H1 (cell line): ENCODE data around the gene RBM44. TPM values are rescaled to one million over a fixed set of nuclear protein-coding genes. Genes with fewer than 3 reads are reported as not detected.

Experiments
- CTCF ChIA-PET: fragments of 300-600 bp; sonication (Branson Sonifier 250); formaldehyde crosslinking; loops from one replicate; lab custom pipeline; 2021; ENCODE audit not compliant: partially characterized antibody; lab: Charles Lee
- POLR2A ChIA-PET: fragments of 300-600 bp; sonication (Branson Sonifier 250); formaldehyde crosslinking; loops from one replicate; lab custom pipeline; 2021; ENCODE audit warnings: inconsistent platforms; ENCODE audit not compliant: partially characterized antibody; lab: Charles Lee
- DNase-seq, 2 experiments: peaks; one replicate each; pipeline versions ENCODE4 v3.0.0 to v3.0.0-alpha.2; 2010 to 2022; ENCODE audit warnings: low spot score in 2 of 2, low read depth in 1 of 2, mixed read lengths in 1 of 2
- FAIRE-seq: peaks from 2 replicates; lab custom pipeline; 2011; peaks lifted over from hg19 to GRCh38; lab: Jason Lieb, UNC
- H2AFZ ChIP-seq: 2 replicates; pipeline ENCODE4 v1.8.1; 2012; ENCODE audit warnings: low read length, inconsistent platforms
- H2AK5ac ChIP-seq: 2 replicates; pipeline ENCODE4 v1.6.1; 2013; ENCODE audit warnings: low read depth, low read length
- H2BK120ac ChIP-seq: replicated peaks from 2 replicates; pipeline ENCODE3; 2013; ENCODE audit warnings: low read depth, low read length, inconsistent platforms
- H2BK12ac ChIP-seq: 2 replicates; pipeline ENCODE4 v1.6.1; 2013; ENCODE audit warnings: low read depth, low read length
- H2BK15ac ChIP-seq: 2 replicates; pipeline ENCODE4 v1.6.1; 2013; ENCODE audit warnings: low read length
- H2BK20ac ChIP-seq: 2 replicates; pipeline ENCODE4 v1.6.1; 2013; ENCODE audit warnings: low read length
- H2BK5ac ChIP-seq: 2 replicates; pipeline ENCODE4 v1.6.1; 2013; ENCODE audit warnings: low read depth, low read length
- H3K14ac ChIP-seq: 2 replicates; pipeline ENCODE4 v1.6.1; 2013; ENCODE audit warnings: inconsistent platforms; ENCODE audit not compliant: insufficient read length
- H3K18ac ChIP-seq: 2 replicates; pipeline ENCODE4 v1.6.1; 2013; ENCODE audit warnings: low read length; ENCODE audit errors: extremely low read depth
- H3K23ac ChIP-seq: 2 replicates; pipeline ENCODE4 v1.6.1; 2013; ENCODE audit warnings: inconsistent platforms; ENCODE audit not compliant: insufficient read length
- H3K23me2 ChIP-seq: 2 replicates; pipeline ENCODE4 v1.6.1; 2013; ENCODE audit warnings: low read depth, low read length
- H3K27ac ChIP-seq: 2 replicates; pipeline ENCODE4 v1.6.1; 2011; ENCODE audit warnings: low read depth, low read length, inconsistent platforms
- H3K27me3 ChIP-seq, 4 experiments: replicated peaks in 1 of 4; 1 replicate in 1 of 4; 2 replicates in 3 of 4; pipeline versions ENCODE4 v1.6.1 to v1.8.1; 2011 to 2013; ENCODE audit warnings: low read length in 3 of 4, mild to moderate bottlenecking in 3 of 4, inconsistent platforms in 2 of 4, mixed read lengths in 2 of 4, moderate library complexity in 1 of 4; ENCODE audit not compliant: control insufficient read depth in 3 of 4, insufficient read depth in 3 of 4; ENCODE audit errors: extremely low read depth in 1 of 4
- H3K36me3 ChIP-seq, 4 experiments: 2 replicates each; pipeline versions ENCODE4 v1.6.1 to v1.8.1; 2011 to 2013; ENCODE audit warnings: mild to moderate bottlenecking in 4 of 4, low read length in 3 of 4, moderate library complexity in 2 of 4, control low read depth in 1 of 4, inconsistent platforms in 1 of 4; ENCODE audit not compliant: insufficient read depth in 4 of 4, control insufficient read depth in 2 of 4
- H3K4ac ChIP-seq: replicated peaks from 2 replicates; pipeline ENCODE3; 2013; ENCODE audit warnings: low read length, low read depth, mixed read lengths, inconsistent platforms; ENCODE audit not compliant: insufficient read length
- H3K4me1 ChIP-seq, 4 experiments: replicated peaks in 1 of 4; 1 replicate in 1 of 4; 2 replicates in 3 of 4; pipeline versions ENCODE4 v1.6.1 to v1.8.1; 2011 to 2013; ENCODE audit warnings: low read length in 3 of 4, inconsistent platforms in 2 of 4, mixed read lengths in 1 of 4; ENCODE audit not compliant: insufficient read depth in 4 of 4, control insufficient read depth in 3 of 4
- H3K4me2 ChIP-seq, 2 experiments: 2 replicates each; pipeline versions ENCODE4 v1.6.1 to v1.8.1; 2011 to 2013; ENCODE audit warnings: low read depth in 2 of 2, low read length in 2 of 2, control low read depth in 1 of 2, inconsistent platforms in 1 of 2, mild to moderate bottlenecking in 1 of 2; ENCODE audit not compliant: insufficient read depth in 1 of 2
- H3K4me3 ChIP-seq, 4 experiments: fragments of 200-600, 300-600 bp in 1 of 4; sonication (generic), shearing (Covaris generic), sonication (Bioruptor Twin) in 1 of 4; 2 replicates each; pipeline versions ENCODE4 v1.5.1 to v1.8.1; 2011 to 2016; ENCODE audit warnings: low read length in 4 of 4, low read depth in 3 of 4, control low read depth in 2 of 4, inconsistent platforms in 2 of 4, mild to moderate bottlenecking in 2 of 4, mixed read lengths in 1 of 4, moderate library complexity in 1 of 4; ENCODE audit not compliant: insufficient read depth in 2 of 4; ENCODE audit errors: extremely low read depth in 1 of 4
- H3K56ac ChIP-seq: replicated peaks from 2 replicates; pipeline ENCODE3; 2013; ENCODE audit warnings: low read depth, mild to moderate bottlenecking, mixed read lengths, low read length, inconsistent platforms; ENCODE audit not compliant: insufficient read length
- H3K79me1 ChIP-seq: 2 replicates; pipeline ENCODE4 v1.6.1; 2013; ENCODE audit warnings: low read depth, low read length, control low read depth
- H3K79me2 ChIP-seq, 2 experiments: 2 replicates each; pipeline versions ENCODE4 v1.6.1 to v1.8.1; 2012 to 2013; ENCODE audit warnings: low read length in 2 of 2, mild to moderate bottlenecking in 2 of 2, inconsistent platforms in 1 of 2; ENCODE audit not compliant: insufficient read depth in 2 of 2, control insufficient read depth in 1 of 2
- H3K9ac ChIP-seq, 4 experiments: replicated peaks in 1 of 4; 1 replicate in 1 of 4; 2 replicates in 3 of 4; pipeline versions ENCODE4 v1.6.1 to v1.8.1; 2011 to 2013; ENCODE audit warnings: low read depth in 3 of 4, low read length in 3 of 4, control low read depth in 2 of 4, mild to moderate bottlenecking in 2 of 4, moderate library complexity in 2 of 4, inconsistent platforms in 1 of 4; ENCODE audit errors: extremely low read depth in 1 of 4
- H3K9me3 ChIP-seq, 2 experiments: 2 replicates each; pipeline versions ENCODE4 v1.6.1 to v1.8.1; 2012 to 2013; ENCODE audit warnings: mild to moderate bottlenecking in 2 of 2, moderate library complexity in 2 of 2, control low read depth in 1 of 2, inconsistent platforms in 1 of 2, low read depth in 1 of 2, low read length in 1 of 2, mixed read lengths in 1 of 2; ENCODE audit not compliant: insufficient read depth in 2 of 2
- H4K20me1 ChIP-seq, 2 experiments: replicated peaks in 1 of 2; 2 replicates each; pipeline versions ENCODE3 to v1.8.1; 2011 to 2013; ENCODE audit warnings: inconsistent platforms in 2 of 2, low read length in 2 of 2, mild to moderate bottlenecking in 1 of 2; ENCODE audit not compliant: insufficient read depth in 2 of 2, control insufficient read depth in 1 of 2
- H4K5ac ChIP-seq: 2 replicates; pipeline ENCODE4 v1.6.1; 2013; ENCODE audit warnings: low read length, low read depth, mixed read lengths, inconsistent platforms; ENCODE audit not compliant: insufficient read length
- H4K8ac ChIP-seq: 2 replicates; pipeline ENCODE4 v1.8.0; 2013; ENCODE audit warnings: mild to moderate bottlenecking, moderate library complexity, low read length, inconsistent platforms; ENCODE audit not compliant: insufficient read depth; ENCODE audit errors: extremely low read depth
- H4K91ac ChIP-seq: replicated peaks from 2 replicates; pipeline ENCODE3; 2013; ENCODE audit warnings: low read length, mixed read lengths, inconsistent platforms; ENCODE audit not compliant: insufficient read length
- BACH1 ChIP-seq: IDR thresholded peaks from 2 replicates; pipeline ENCODE4 v1.6.1; 2012; ENCODE audit warnings: low read length, improper control_type of control experiment
- CBX8 ChIP-seq: fragments of 300-800, 300-1000 bp; sonication (generic); IDR thresholded peaks from 2 replicates; pipeline ENCODE4 v1.7.1; 2016; ENCODE audit warnings: low read depth, low read length, borderline replicate concordance
- CHD1 ChIP-seq: IDR thresholded peaks from 2 replicates; pipeline ENCODE4 v1.6.1; 2012; ENCODE audit warnings: low read depth, low read length, improper control_type of control experiment
- CHD2 ChIP-seq: IDR thresholded peaks from 2 replicates; pipeline ENCODE4 v1.6.1; 2012; ENCODE audit warnings: low read length, improper control_type of control experiment
- EP300 ChIP-seq, 2 experiments: IDR thresholded peaks; 1 replicate in 1 of 2; 2 replicates in 1 of 2; pipeline ENCODE4 v1.6.1; 2011 to 2012; ENCODE audit warnings: low read depth in 2 of 2, low read length in 2 of 2, mild to moderate bottlenecking in 2 of 2, borderline replicate concordance in 1 of 2, inconsistent platforms in 1 of 2, moderate library complexity in 1 of 2
- JUN ChIP-seq: IDR thresholded peaks from 2 replicates; pipeline ENCODE4 v1.6.1; 2011; ENCODE audit warnings: low read depth, mild to moderate bottlenecking, improper control_type of control experiment, low read length
- KDM4A ChIP-seq: IDR thresholded peaks from one replicate; pipeline ENCODE4 v1.7.1; 2012; ENCODE audit warnings: low read depth, mild to moderate bottlenecking, moderate library complexity, low read length, inconsistent platforms; ENCODE audit not compliant: severe bottlenecking
- KDM5A ChIP-seq: fragments of 200-600 bp; IDR thresholded peaks from 2 replicates; pipeline ENCODE4 v1.7.1; 2012; ENCODE audit warnings: mild to moderate bottlenecking, low read length, inconsistent platforms, mixed read lengths
- RBBP5 ChIP-seq: IDR thresholded peaks from 2 replicates; pipeline ENCODE4 v1.7.1; 2012; ENCODE audit warnings: low read depth, mild to moderate bottlenecking, inconsistent platforms, low read length, moderate library complexity, borderline replicate concordance
- SP4 ChIP-seq: IDR thresholded peaks from 2 replicates; pipeline ENCODE4 v1.6.1; 2012; ENCODE audit warnings: low read length, inconsistent platforms
- WGBS, 2 experiments: shearing (Covaris generic) in 1 of 2; methylation state at CpG; one replicate each; pipeline versions ENCODE4 v1.1.6 to v1.1.7; 2013 to 2015; ENCODE audit warnings: low lambda C conversion rate in 2 of 2, mixed read lengths in 2 of 2, inconsistent platforms in 1 of 2, low coverage in 1 of 2, missing lambda C conversion rate in 1 of 2; ENCODE audit not compliant: insufficient replicate concordance in 2 of 2, insufficient coverage in 1 of 2, insufficient read length in 1 of 2; ENCODE audit errors: extremely low coverage in 1 of 2, missing lambda C conversion rate in 1 of 2; 5-methylcytosine and 5-hydroxymethylcytosine counted together
- polyA plus RNA-seq, 7 experiments: library from polyadenylated mRNA; depleted of rRNA in 3 of 7; stranded (reverse) in 5 of 7; unstranded in 2 of 7; fragments of >200 nt in 5 of 7; fragments of 200-250 nt in 2 of 7; gene quantifications; 1 replicate in 5 of 7; 2 replicates in 1 of 7; 4 replicates in 1 of 7; pipeline versions ENCODE4 v1.2.1 to v1.2.3, GENCODE V29; 2011 to 2013; ENCODE audit warnings: missing spikeins in 2 of 7, mixed read lengths in 2 of 7
- total RNA-seq: library from RNA; stranded (reverse); fragmentation: NEBNext Ultra II Directional; extraction: Animal tissue kit (Norgen Biotek cat#: 25700); gene quantifications from 2 replicates; pipeline ENCODE4 v1.2.1, GENCODE V29; 2021
- TF ChIP-seq, protein P1 (sequence below): IDR thresholded peaks from 2 replicates; pipeline ENCODE4 v1.6.1; 2012; ENCODE audit warnings: low read length, inconsistent platforms
- TF ChIP-seq, protein P2 (sequence below): IDR thresholded peaks from 2 replicates; pipeline ENCODE4 v1.6.1; 2011; ENCODE audit warnings: low read length, improper control_type of control experiment

The RBM44 gene
- total and polyA plus RNA-seq, 2 of the 8 experiments (the other 6 are each of a cell fraction or from before 2014, with no cell fraction given), result 0.12 to 0.43 TPM

DNA sequence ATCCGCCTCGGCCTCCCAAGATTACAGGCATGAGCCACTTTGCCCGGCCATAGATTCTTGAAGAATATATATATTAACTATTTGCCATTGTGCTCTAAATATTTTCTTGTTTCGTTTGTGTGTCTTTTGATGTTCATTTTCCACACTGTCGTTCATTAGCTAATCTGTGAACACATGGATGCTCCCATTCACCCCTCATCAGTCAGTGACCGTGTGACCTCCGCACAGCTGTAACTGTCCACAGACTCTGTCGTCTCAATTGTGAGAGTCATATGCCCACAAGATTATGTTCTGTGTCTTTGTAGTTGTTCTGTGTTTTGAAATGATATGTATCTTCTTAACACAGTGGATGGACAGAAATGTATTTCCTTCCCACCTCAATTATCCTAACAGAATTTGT, 90.4 kb downstream of the RBM44 start:
- H3K27me3 ChIP-seq, result no peaks in the 10 kb centered on the region
- no peak overlapping the region for H3K9ac ChIP-seq
- H3K36me3 ChIP-seq, result no peaks in the 10 kb centered on the region
- H4K5ac ChIP-seq, result no peak overlapping the region
- no peak for DNase-seq
- H4K20me1 ChIP-seq, result no peaks in the 10 kb centered on the region
- ChIA-PET POLR2A (no interaction called here), CTCF (no interaction called here)
- no peak overlapping the region for H4K8ac ChIP-seq
- no peak overlapping the region for H3K27ac ChIP-seq
- H2AK5ac ChIP-seq, result no peak overlapping the region
- H3K14ac ChIP-seq, result no peak overlapping the region
- H2AFZ ChIP-seq, result no peak overlapping the region
- no peak overlapping the region for H4K91ac ChIP-seq
- no peak overlapping the region for H2BK120ac ChIP-seq
- 92% methylated on average over 8 of the region's 8 CpGs; no CpG with 5 or more reads in 1 of the 2 experiments for WGBS, 2 experiments
- no peak overlapping the region for H3K18ac ChIP-seq
- no peak overlapping the region for H3K4ac ChIP-seq
- H3K79me1 ChIP-seq, result no peaks in the 10 kb centered on the region
- peaks cover 0 to 4% (median under 1%) of the 10 kb centered on the region in 4 experiments; a peak in 1 of 7 replicates for H3K4me1 ChIP-seq
- H3K23me2 ChIP-seq, result no peaks in the 10 kb centered on the region
- no peak overlapping the region for H3K56ac ChIP-seq
- H3K23ac ChIP-seq, result no peak overlapping the region
- no peaks in the 10 kb centered on the region for H3K79me2 ChIP-seq
- no peak overlapping the region for H2BK20ac ChIP-seq
- H3K9me3 ChIP-seq, result no peaks in the 10 kb centered on the region
- FAIRE-seq, result no peak
- no peak overlapping the region for H2BK15ac ChIP-seq
- no peak overlapping the region for H3K4me3 ChIP-seq
- no peak overlapping the region for H2BK12ac ChIP-seq
- H3K4me2 ChIP-seq, result no peak overlapping the region
- H2BK5ac ChIP-seq, result no peak overlapping the region
- no peak for TF ChIP-seq EP300 (IDR thresholded peaks at IDR 0.05; ENCODE audit: borderline replicate concordance in 1 of 2, low read depth in 2 of 2, low read length in 2 of 2)
- TF ChIP-seq, protein P1, sequence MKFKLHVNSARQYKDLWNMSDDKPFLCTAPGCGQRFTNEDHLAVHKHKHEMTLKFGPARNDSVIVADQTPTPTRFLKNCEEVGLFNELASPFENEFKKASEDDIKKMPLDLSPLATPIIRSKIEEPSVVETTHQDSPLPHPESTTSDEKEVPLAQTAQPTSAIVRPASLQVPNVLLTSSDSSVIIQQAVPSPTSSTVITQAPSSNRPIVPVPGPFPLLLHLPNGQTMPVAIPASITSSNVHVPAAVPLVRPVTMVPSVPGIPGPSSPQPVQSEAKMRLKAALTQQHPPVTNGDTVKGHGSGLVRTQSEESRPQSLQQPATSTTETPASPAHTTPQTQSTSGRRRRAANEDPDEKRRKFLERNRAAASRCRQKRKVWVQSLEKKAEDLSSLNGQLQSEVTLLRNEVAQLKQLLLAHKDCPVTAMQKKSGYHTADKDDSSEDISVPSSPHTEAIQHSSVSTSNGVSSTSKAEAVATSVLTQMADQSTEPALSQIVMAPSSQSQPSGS, result no peak
- TF ChIP-seq CHD1, result no peak
- TF ChIP-seq CBX8, result no peak
- no peak for TF ChIP-seq SP4
- no peak for TF ChIP-seq BACH1
- no peak for TF ChIP-seq KDM5A
- no peak for TF ChIP-seq KDM4A
- TF ChIP-seq JUN, result no peak
- TF ChIP-seq, protein P2, sequence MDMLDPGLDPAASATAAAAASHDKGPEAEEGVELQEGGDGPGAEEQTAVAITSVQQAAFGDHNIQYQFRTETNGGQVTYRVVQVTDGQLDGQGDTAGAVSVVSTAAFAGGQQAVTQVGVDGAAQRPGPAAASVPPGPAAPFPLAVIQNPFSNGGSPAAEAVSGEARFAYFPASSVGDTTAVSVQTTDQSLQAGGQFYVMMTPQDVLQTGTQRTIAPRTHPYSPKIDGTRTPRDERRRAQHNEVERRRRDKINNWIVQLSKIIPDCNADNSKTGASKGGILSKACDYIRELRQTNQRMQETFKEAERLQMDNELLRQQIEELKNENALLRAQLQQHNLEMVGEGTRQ, result no peak
- no peak for TF ChIP-seq RBBP5
- TF ChIP-seq CHD2, result no peak
